Keratinocyte (primary cell): ENCODE measurements around the gene SLC26A5.

ENCODE experiments used
- EZH2 ChIP-seq: IDR thresholded peaks from one replicate; pipeline ENCODE4 v1.6.1; 2012; ENCODE audit warnings: inconsistent platforms, mild to moderate bottlenecking, low read length, moderate library complexity
- TF ChIP-seq, protein P1 (sequence below), 3 experiments: IDR thresholded peaks in 1 of 3; conservative IDR thresholded peaks in 1 of 3; optimal IDR thresholded peaks in 1 of 3; 2 replicates in 2 of 3; 3 replicates in 1 of 3; pipeline versions ENCODE3 to v1.5.1; 2011; ENCODE audit warnings: low read length in 3 of 3, mild to moderate bottlenecking in 3 of 3, moderate library complexity in 2 of 3, control low read depth in 1 of 3, inconsistent platforms in 1 of 3; ENCODE audit not compliant: insufficient read depth in 2 of 3; ENCODE audit errors: extremely low read depth in 1 of 3

- TF ChIP-seq, protein P1, sequence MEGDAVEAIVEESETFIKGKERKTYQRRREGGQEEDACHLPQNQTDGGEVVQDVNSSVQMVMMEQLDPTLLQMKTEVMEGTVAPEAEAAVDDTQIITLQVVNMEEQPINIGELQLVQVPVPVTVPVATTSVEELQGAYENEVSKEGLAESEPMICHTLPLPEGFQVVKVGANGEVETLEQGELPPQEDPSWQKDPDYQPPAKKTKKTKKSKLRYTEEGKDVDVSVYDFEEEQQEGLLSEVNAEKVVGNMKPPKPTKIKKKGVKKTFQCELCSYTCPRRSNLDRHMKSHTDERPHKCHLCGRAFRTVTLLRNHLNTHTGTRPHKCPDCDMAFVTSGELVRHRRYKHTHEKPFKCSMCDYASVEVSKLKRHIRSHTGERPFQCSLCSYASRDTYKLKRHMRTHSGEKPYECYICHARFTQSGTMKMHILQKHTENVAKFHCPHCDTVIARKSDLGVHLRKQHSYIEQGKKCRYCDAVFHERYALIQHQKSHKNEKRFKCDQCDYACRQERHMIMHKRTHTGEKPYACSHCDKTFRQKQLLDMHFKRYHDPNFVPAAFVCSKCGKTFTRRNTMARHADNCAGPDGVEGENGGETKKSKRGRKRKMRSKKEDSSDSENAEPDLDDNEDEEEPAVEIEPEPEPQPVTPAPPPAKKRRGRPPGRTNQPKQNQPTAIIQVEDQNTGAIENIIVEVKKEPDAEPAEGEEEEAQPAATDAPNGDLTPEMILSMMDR (optimal IDR thresholded peaks at IDR 0.05 in 1 of 3, IDR thresholded peaks at IDR 0.05 in 1 of 3, conservative IDR thresholded peaks at IDR 0.05 in 1 of 3; ENCODE audit: extremely low read depth in 1 of 3, insufficient read depth in 2 of 3, low read length in 3 of 3): no peak
- no peak for TF ChIP-seq EZH2
These were observed 56.7 kb downstream of the SLC26A5 start for GRCh38 chr7:103389263-103389662.
